CD4-positive, alpha-beta T cell treated with Interleukin-10 for 1 hour (primary cell): ENCODE results near the gene ALDH1L2.
"Not testable (repeated sequence)": the region's sequence is repeated elsewhere in the genome, so short reads cannot be mapped to it uniquely, and the experiment has no call there.

Source experiments
- DNase-seq: peaks from one replicate; pipeline ENCODE4 v3.0.0-alpha.2; 2020

Gene ALDH1L2

DNA sequence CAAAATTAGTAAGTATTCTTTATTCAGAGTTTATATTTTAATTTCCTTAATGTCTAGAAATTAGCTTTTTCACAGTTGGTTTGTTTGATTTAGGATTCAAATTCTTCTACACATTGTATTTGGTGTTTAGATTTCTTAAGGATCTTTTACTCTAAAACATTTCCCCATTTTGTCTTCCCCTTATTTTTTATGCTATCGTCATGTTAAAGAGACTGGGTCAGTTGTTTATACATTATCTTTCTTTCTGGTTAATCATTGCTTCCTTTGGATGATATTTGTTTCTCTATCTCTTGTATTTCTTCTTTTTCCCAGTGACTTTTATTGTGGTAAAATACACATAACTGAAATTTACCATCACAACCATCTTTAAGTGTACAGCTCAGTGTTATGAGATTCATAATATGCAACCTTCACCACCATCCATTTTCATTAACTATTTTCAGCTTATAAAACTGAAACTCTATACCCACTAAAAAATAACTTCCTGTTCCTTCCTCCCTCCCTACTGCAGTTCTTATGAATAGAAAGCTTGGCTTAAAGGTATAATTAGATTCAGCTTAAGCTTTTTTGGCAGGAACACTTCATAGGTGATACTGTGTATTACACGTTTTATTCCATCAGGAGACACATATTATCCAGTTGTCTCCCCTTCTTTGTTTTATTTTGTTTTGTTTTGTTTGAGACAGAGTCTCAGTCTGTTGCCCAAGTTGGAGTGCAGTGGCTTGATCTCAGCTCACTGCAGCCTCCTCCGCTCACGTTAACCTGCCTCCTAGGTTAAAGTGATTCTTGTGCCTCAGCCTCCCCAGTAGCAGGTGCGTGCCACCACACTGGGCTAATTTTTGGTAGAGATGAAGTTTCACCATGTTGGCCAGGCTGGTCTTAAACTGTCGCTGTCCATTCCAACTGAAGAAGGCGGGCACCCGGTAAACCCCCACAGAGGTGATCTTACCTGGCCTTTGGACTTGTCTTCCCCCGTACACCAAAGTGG lies 53.1 kb downstream of the ALDH1L2 start:
- DNase-seq = no peak

DNA sequence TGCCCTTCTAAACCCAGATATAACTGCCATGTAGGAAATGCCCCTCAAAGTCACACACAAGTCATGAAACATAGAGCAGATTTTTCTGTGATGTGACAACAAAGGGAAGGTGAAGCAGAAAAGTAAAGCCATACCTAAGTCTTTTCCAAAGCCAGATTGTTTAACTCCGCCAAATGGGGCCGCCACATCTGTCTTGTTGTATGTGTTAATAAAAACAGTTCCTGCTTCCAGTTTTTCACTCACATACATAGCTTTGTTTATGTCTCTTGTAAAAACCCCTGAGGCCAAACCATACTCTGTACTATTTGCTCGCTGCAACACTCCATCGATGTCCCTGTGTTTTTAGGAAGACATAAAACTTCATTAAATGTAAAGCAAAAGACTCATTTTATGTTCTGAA lies 57.8 kb downstream of the ALDH1L2 start:
- DNase-seq = no peak

DNA sequence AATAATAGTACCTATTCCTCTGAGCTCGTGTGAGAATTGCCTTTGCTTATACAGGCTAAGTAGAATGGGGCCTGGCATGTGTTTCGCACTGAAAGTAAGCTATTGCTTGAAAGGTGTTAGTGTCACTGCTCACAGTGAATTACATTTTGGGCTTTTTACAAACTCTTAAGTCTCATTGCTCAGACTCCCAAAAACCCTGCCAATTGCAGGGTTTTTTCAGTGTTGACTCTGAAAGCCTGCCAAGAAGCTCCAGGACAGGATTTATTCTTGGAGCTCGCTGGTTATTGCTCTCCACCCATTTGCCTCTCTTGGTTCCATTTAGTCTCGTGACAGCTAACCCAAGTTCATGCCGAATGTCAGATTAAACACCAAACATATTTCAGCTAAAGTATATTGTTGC lies 58.4 kb downstream of the ALDH1L2 start:
- no peak for DNase-seq

GRCh38 chr12:105024928-105025327 lies 59.3 kb downstream of the ALDH1L2 start:
- no peak for DNase-seq

- no peak for DNase-seq
Observed at GRCh38 chr12:105020241-105020962, 63.9 kb downstream of the ALDH1L2 start.

DNA sequence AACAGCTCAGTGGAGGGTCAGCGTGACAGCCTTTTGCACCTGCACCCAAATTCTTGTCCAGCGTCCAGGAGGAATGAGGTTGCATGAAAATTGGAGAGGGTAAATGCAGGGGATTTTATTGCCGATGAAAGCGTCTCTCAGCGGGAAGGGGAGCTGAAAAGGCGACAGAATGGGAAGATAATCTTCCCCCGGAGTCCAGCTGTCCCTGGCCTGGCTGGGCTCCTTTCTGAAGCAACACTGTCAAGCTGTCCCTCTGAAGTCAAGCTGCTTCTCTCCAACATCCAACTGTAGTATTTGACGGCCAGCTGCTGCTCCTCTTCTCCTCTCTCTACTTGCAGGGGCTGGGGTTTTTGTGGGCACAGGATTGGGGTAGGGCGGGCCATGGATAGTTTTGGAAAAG lies 65.5 kb downstream of the ALDH1L2 start:
- no peak for DNase-seq

DNA sequence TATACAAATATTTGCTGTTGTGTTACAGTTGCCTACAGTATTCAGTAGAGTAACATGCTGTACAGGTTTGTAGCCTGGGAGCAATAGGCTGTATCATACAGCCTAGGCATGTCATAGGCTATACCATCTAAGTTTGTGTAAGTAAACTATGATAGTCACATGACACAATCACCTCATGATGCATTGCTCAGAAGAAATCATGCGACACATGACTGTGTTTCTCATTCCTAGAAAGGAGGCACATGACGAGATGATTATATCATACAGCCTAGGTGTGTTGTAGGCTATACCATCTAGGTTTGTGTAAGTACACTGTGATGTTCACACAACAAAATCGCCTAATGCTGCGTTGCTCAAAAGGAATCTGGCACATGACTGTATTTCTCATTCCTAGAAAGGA lies 66.2 kb downstream of the ALDH1L2 start:
- no peak for DNase-seq

GRCh38 chr12:105015543-105015942 lies 68.7 kb downstream of the ALDH1L2 start:
- no peak for DNase-seq

GRCh38 chr12:105014603-105015002 lies 69.7 kb downstream of the ALDH1L2 start:
- no peak for DNase-seq

GRCh38 chr12:105013892-105014291 lies 70.4 kb downstream of the ALDH1L2 start:
- no peak for DNase-seq

DNA sequence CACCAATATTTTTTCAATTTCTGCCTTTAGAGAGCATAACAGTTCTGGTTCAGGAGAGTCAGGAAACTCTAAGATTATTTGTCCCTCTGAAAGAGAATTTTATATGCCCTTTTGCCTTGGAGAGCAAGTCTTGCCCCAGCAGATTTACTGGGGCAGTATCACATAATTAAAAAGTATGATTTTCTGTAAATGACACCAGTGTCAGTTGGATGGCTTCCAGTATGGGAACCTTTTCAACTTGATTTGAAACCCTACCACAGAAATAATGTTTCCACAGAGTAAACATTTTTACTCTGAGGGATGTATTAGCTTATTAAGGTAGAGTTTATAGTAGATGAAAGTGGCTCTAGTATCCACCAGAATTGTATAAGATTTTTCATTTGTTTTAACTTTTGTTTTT lies 82.8 kb downstream of the ALDH1L2 start:
- no peak for DNase-seq

- DNase-seq = no peak
Observed at GRCh38 chr12:104999347-104999685, 84.9 kb downstream of the ALDH1L2 start.

DNA sequence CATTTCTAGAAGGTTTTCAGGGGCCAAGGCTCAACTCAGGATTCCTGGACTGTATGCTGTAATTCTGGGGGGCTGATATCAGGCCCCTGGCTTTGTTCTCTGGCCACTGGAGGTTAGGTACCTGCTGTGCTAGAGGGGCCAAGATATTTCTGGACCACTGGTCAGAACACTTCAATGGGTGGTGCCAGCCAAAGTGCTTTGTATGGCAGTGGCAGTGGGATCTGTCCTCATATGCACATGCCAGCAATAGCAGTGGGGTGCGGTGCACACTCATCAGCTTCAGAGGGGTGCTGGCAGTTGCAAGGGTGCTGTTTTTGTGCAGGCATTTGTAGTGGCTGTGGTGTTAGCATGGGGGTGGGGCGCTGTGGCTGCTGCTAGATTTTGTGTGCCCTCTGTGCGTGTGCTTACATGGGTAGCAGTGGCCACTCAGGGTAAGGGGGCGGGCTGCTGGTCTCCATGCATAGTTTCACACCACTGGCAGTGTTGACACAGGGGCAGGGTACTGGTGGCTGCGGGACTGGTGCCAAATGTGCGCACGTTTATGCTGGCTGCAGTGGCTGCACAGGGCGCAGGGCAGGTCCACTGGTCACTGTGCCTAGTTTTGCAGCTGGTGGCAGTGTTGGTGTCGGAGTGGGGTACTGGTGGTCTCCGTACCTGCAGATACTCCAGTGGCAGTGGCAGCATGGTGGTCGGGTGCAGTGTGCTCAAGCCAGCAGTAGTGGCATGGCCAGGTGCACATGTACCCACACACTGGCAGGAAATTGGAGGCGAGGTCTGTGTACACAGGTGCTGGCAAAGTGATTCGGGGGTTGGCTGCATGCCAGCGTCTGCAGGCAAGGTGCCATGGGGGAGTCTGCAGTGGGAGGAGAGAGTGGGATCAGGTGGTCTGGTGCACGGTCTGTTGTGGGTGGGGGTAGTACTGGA lies 85.6 kb downstream of the ALDH1L2 start:
- no peak for DNase-seq

DNA sequence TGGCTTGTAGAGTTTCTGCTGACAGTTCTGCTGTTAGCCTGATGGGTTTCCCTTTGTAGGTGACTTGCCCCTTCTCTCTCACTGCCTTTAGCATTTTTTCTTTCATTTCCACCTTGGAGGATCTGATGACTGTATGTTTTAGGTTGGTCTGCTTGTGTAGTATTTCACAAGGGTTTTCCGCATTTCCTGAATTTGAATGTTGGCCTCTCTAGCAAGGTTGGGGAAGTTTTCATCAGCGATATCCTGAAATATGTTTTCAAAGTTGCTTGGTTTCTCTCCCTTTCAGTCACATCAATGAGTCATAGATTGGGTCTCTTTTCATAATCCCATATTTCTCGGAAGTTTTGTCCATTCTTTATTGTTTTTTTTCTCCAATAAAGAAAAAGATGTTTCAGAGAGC lies 86.7 kb downstream of the ALDH1L2 start:
- DNase-seq = no peak

DNA sequence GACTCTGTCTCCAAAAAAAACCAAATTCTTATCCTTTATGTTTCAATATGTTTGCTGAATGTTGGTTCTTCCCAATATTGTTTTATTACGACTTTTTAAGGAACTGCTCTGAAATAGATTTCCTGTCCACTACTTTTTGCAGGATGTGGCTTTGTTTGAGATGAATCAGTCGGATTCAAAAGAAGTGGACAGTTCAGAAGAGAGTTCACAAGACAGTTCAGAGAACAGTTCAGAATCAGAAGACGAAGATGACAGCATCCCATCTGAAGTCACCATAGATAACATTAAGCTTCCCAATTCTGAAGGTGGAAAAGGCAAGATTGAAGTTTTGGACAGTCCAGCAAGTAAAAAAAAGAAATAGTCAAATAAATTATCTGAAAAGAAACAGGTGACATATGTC lies 89.9 kb downstream of the ALDH1L2 start:
- DNase-seq = no peak

GRCh38 chr12:104991565-104992128 lies 92.6 kb downstream of the ALDH1L2 start:
- no peak for DNase-seq

DNA sequence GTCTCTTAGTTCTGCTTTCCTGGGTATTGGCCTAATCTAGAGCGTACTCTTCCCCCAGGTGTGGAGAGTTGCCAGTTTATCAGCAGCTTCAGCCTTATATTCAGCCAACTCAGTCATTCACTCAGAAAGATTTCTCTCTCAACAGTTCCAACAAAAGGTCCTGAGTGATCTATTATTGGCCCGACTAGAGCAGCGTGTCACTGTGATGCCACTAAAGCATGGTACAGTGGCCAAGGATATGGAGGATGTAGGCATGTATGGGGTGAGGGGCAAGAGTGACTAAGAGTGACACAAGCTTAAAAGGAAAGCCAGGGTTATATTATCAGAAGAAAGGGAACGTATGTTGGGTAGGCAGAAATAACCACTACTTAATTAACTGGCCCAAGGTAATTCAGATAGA lies 93.3 kb downstream of the ALDH1L2 start:
- no peak for DNase-seq

- DNase-seq = peak; percentile 84
Observed at GRCh38 chr12:104986022-104986941, 98.0 kb downstream of the ALDH1L2 start, which contains the start of gene NOPCHAP1. NOPCHAP1 (plus strand) TSS chr12:104986316; CDS start chr12:104986353, 37 bp downstream.

- no peak for DNase-seq
Observed at GRCh38 chr12:104985206-104985605, 99.1 kb downstream of the ALDH1L2 start.

DNA sequence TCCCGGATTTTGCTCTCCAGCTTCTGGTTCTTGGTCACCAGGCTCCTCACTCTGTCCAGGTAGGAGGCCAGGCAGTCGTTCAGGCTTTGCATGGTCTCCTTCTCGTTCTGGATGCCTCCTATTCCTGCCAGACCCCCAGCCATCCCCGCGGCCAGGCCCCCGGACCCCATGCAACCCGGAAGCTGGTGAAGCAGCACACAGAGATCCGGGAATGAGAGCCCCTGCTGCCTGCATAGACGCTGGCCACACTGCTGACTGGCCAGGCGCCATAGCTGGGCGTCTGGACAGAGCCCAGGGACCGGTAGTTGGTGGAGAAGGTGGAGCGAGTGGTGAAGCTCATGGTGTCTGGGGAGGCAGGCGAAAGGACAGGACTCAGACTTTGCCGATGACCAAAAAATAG lies 106.6 kb downstream of the ALDH1L2 start:
- DNase-seq = not testable (repeated sequence)

DNA sequence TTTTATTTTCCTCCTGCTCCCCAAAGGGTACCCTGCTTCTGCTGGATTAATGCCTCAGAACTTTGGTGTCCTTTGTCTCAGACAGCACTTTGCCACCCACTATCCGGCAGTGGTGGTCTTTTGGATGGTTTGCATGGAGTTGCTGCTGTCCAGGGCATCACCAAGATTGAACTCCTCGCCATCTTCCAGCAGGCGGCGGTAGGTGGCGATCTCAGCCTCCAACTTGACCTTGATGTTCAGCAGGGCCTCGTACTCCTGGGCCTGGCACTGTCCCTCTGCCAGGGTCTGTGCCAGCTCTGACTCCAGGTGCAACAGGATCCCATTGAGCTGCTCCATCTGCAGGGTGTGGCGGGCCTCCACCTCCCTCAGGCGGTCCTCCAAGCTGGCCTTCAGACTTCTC lies 107.6 kb downstream of the ALDH1L2 start:
- no peak for DNase-seq
